Ovary (tissue), 9 donors: ENCODE data around the gene SFMBT2. TPM values are rescaled to one million over a fixed set of nuclear protein-coding genes. Genes with fewer than 3 reads are reported as not detected.

ENCODE experiments used
- DNase-seq, 5 donors: peaks; one replicate each; pipeline ENCODE4 v3.0.0-alpha.2; 2019 to 2020
- H3K27ac ChIP-seq, 2 donors: fragments of 200-600 bp; one replicate each; pipeline versions ENCODE4 v1.5.1 to v1.8.0; 2019 to 2022
- H3K27me3 ChIP-seq: fragments of 200-600 bp; one replicate; pipeline ENCODE4 v1.8.0; 2022
- H3K36me3 ChIP-seq: fragments of 200-600 bp; sonication (generic); one replicate; pipeline ENCODE4 v1.5.1; 2019
- H3K4me1 ChIP-seq: one replicate; pipeline ENCODE4 v1.8.1; 2013; ENCODE audit warnings: mild to moderate bottlenecking, moderate library complexity; ENCODE audit not compliant: insufficient read depth
- H3K4me3 ChIP-seq: fragments of 200-600 bp; sonication (generic); one replicate; pipeline ENCODE4 v1.5.1; 2017
- H3K9me3 ChIP-seq, 2 donors: fragments of 200-600 bp in 1 of 2; sonication (generic) in 1 of 2; one replicate each; pipeline versions ENCODE4 v1.5.1 to v1.8.1; 2013 to 2019; ENCODE audit warnings: mild to moderate bottlenecking in 1 of 2, moderate library complexity in 1 of 2
- CTCF ChIP-seq, 3 donors: fragments of 450-650 bp in 2 of 3; fragments of 200-600 bp in 1 of 3; IDR thresholded peaks; one replicate each; pipeline versions ENCODE4 v1.5.1 to v1.8.0; 2016 to 2022; ENCODE audit warnings: antibody characterized with exemption in 3 of 3, mild to moderate bottlenecking in 1 of 3
- EP300 ChIP-seq: sonication (generic); formaldehyde crosslinking; IDR thresholded peaks from one replicate; pipeline ENCODE4 v1.6.1; 2017; ENCODE audit warnings: antibody characterized with exemption
- POLR2A ChIP-seq: fragments of 450-650 bp; IDR thresholded peaks from one replicate; pipeline ENCODE4 v1.6.1; 2017; ENCODE audit warnings: antibody characterized with exemption, mild to moderate bottlenecking, moderate library complexity
- WGBS, 3 donors: extraction: QIAGEN DNeasy Blood & Tissue Kit in 1 of 3; methylation state at CpG; one replicate each; pipeline versions ENCODE4 v1.1.5 to v1.1.7; 2013 to 2017; 5-methylcytosine and 5-hydroxymethylcytosine counted together
- intact Hi-C, 4 donors: fragments of 100-400 bp; cut with DNase I; formaldehyde crosslinking; loops; one replicate each; pipeline versions ENCODE4 v1.11.0 to v1.15.1; 2022 to 2023
- polyA plus RNA-seq, 2 donors: library from polyadenylated mRNA; stranded (reverse); fragments of 200-250 nt in 1 of 2; fragments of 350-450 nt in 1 of 2; fragmentation: Illumina TruSeq in 1 of 2; extraction: RNeasy Lipid Tissue Mini Kit (QIAGEN cat#74804) in 1 of 2; gene quantifications; one replicate each; pipeline ENCODE4 v1.2.3, GENCODE V29; 2013 to 2014
- total RNA-seq, 7 donors: library from RNA; depleted of rRNA in 2 of 7; stranded (reverse); fragments of >200 nt in 2 of 7; fragmentation: NEBNext Ultra II Directional in 3 of 7; extraction: Animal tissue kit (Norgen Biotek cat#: 25700) in 3 of 7; gene quantifications; one replicate each; pipeline versions ENCODE4 v1.1.0 to v1.2.4, GENCODE V29; 2016 to 2023
- donor health status: DM: no; HTN: no; CAD: no; lungs with moderate emphysema.
- donor health status: DM: no; HTN: no; CAD: no.
- donor health status: Bipolar disorder and iron deficiency.
- donor health status: DM: yes; HTN: yes; CAD: no.
- donor health status: DM: no; HTN: no; CAD: no.
- donor health status: DM: yes; HTN: yes; CAD: no.

SFMBT2 gene
- total and polyA plus RNA-seq, 9 donors: 5.0 to 28.1 (median 17.8) TPM

GRCh38 chr10:7130191-7130911 is 280.5 kb downstream of the SFMBT2 start:
- no peak for TF ChIP-seq EP300
- TF ChIP-seq CTCF (IDR thresholded peaks at IDR 0.05): no peak
- no peak for TF ChIP-seq POLR2A
- no peaks in the 10 kb centered on the region for H3K27me3 ChIP-seq
- H3K36me3 ChIP-seq: no peaks in the 10 kb centered on the region
- no peak overlapping the region for H3K4me3 ChIP-seq
- H3K9me3 ChIP-seq: no peaks in the 10 kb centered on the region
- WGBS, 3 donors: 85 to 96% (median 86%) methylated on average over 11 of the region's 11 CpGs
- H3K27ac ChIP-seq: no peak overlapping the region
- DNase-seq: no peak
- intact Hi-C loops: no loop called here
- no peaks in the 10 kb centered on the region for H3K4me1 ChIP-seq

GRCh38 chr10:7123774-7124173 is 287.1 kb downstream of the SFMBT2 start:
- WGBS, 3 donors: 76 to 81% (median 80%) methylated on average over 6 of the region's 6 CpGs
- Histone ChIP-seq H3K4me3 (no peak overlapping the region), H3K27ac (no peak overlapping the region), H3K4me1 (no peaks in the 10 kb centered on the region), H3K27me3 (no peaks in the 10 kb centered on the region), H3K9me3 (no peaks in the 10 kb centered on the region), H3K36me3 (no peaks in the 10 kb centered on the region)
- no peak for TF ChIP-seq EP300
- no peak for TF ChIP-seq POLR2A
- TF ChIP-seq CTCF (IDR thresholded peaks at IDR 0.05): no peak
- intact Hi-C loops: no loop called here
- DNase-seq: no peak

- DNase-seq: no peak
- no peaks in the 10 kb centered on the region for H3K36me3 ChIP-seq
- no peak overlapping the region for H3K27ac ChIP-seq
- intact Hi-C loops: no loop called here
- H3K4me3 ChIP-seq: no peak overlapping the region
- no peaks in the 10 kb centered on the region for H3K4me1 ChIP-seq
- H3K9me3 ChIP-seq: no peaks in the 10 kb centered on the region
- H3K27me3 ChIP-seq: no peaks in the 10 kb centered on the region
- TF ChIP-seq EP300: no peak
- TF ChIP-seq POLR2A: no peak
- no peak for TF ChIP-seq CTCF (IDR thresholded peaks at IDR 0.05)
- 95 to 96% (median 96%) methylated on average over 3 of the region's 3 CpGs for WGBS, 3 donors
These were observed 288.3 kb downstream of the SFMBT2 start for GRCh38 chr10:7122561-7122960.

GRCh38 chr10:7121154-7121797 is 289.6 kb downstream of the SFMBT2 start:
- no peak overlapping the region for H3K4me3 ChIP-seq
- WGBS, 3 donors: 23 to 31% (median 27%) methylated on average over 10 of the region's 10 CpGs
- H3K27ac ChIP-seq: no peak overlapping the region
- H3K9me3 ChIP-seq: no peaks in the 10 kb centered on the region
- H3K36me3 ChIP-seq: no peaks in the 10 kb centered on the region
- intact Hi-C loops: no loop called here
- DNase-seq: peak in 1 of 5 donors; percentile 52
- H3K4me1 ChIP-seq: no peaks in the 10 kb centered on the region
- TF ChIP-seq EP300 (no peak), POLR2A (no peak), CTCF (IDR thresholded peaks at IDR 0.05) (no peak)
- no peaks in the 10 kb centered on the region for H3K27me3 ChIP-seq
